Hepatocyte (in vitro differentiated cells): Measurements from ENCODE around the gene TMIE. TPM values are rescaled to one million over a fixed set of nuclear protein-coding genes. Genes with fewer than 3 reads are reported as not detected.
A peak's percentile ranks its signal among the peaks of the same experiment; 100 is the strongest.

Source experiments
- DNase-seq: peaks from one replicate; pipeline ENCODE4 v3.0.0-alpha.2; 2016; ENCODE audit warnings: low spot score
- H2AFZ ChIP-seq: fragments of 200-600 bp; sonication (generic); 2 replicates; pipeline ENCODE4 v1.6.0; 2016; ENCODE audit warnings: antibody characterized with exemption, mild to moderate bottlenecking
- H3K27ac ChIP-seq: fragments of 200-600 bp; sonication (generic); 2 replicates; pipeline ENCODE4 v1.5.1; 2016; ENCODE audit warnings: mild to moderate bottlenecking
- H3K27me3 ChIP-seq: fragments of 200-600 bp; sonication (generic); 2 replicates; pipeline ENCODE4 v1.6.1; 2016
- H3K36me3 ChIP-seq: fragments of 200-600 bp; sonication (generic); replicated peaks from 2 replicates; pipeline ENCODE4 v1.5.1; 2016; ENCODE audit warnings: low read depth; ENCODE audit not compliant: insufficient read depth
- H3K4me1 ChIP-seq: fragments of 200-600 bp; sonication (generic); 2 replicates; pipeline ENCODE4 v1.5.1; 2016; ENCODE audit warnings: mild to moderate bottlenecking, moderate library complexity; ENCODE audit not compliant: insufficient read depth
- H3K4me2 ChIP-seq: fragments of 200-600 bp; sonication (generic); 2 replicates; pipeline ENCODE4 v1.6.0; 2016
- H3K4me3 ChIP-seq: fragments of 200-600 bp; sonication (generic); 2 replicates; pipeline ENCODE4 v1.5.1; 2016; ENCODE audit warnings: mild to moderate bottlenecking
- H3K79me2 ChIP-seq: fragments of 200-600 bp; sonication (generic); 2 replicates; pipeline ENCODE4 v1.6.0; 2017; ENCODE audit warnings: mild to moderate bottlenecking
- H3K9me2 ChIP-seq: fragments of 200-600 bp; sonication (generic); replicated peaks from 2 replicates; pipeline ENCODE4 v1.6.0; 2017; ENCODE audit warnings: mild to moderate bottlenecking; ENCODE audit not compliant: insufficient read depth
- H3K9me3 ChIP-seq: fragments of 200-600 bp; sonication (generic); 2 replicates; pipeline ENCODE4 v1.5.1; 2016; ENCODE audit warnings: low read depth, mild to moderate bottlenecking
- H4K20me1 ChIP-seq: fragments of 200-600 bp; sonication (generic); 2 replicates; pipeline ENCODE4 v1.6.0; 2016; ENCODE audit warnings: mild to moderate bottlenecking; ENCODE audit not compliant: insufficient read depth, poor library complexity, severe bottlenecking
- EZH2 ChIP-seq: fragments of 200-600 bp; sonication (generic); IDR thresholded peaks from 2 replicates; pipeline ENCODE4 v1.6.1; 2016; ENCODE audit warnings: antibody characterized with exemption, mild to moderate bottlenecking, borderline replicate concordance
- EZH2phosphoT487 ChIP-seq: fragments of 200-600 bp; sonication (generic); IDR thresholded peaks from one replicate; pipeline ENCODE4 v1.6.1; 2018; ENCODE audit warnings: antibody characterized with exemption, mild to moderate bottlenecking, low read depth, moderate library complexity; ENCODE audit not compliant: unreplicated experiment, severe bottlenecking
- WGBS: methylation state at CpG from one replicate; pipeline ENCODE4 v1.1.6; 2016; ENCODE audit warnings: low lambda C conversion rate; ENCODE audit errors: missing lambda C conversion rate; 5-methylcytosine and 5-hydroxymethylcytosine counted together
- polyA plus RNA-seq: library from polyadenylated mRNA; unstranded; fragments of >200 nt; fragmentation: Nextera tagmentation; extraction: Ambion mirVana; gene quantifications from 2 replicates; pipeline ENCODE4 v1.2.1, GENCODE V29; 2016
- total RNA-seq: library from RNA; depleted of rRNA; stranded (reverse); fragments of >200 nt; gene quantifications from 2 replicates; pipeline ENCODE4 v1.2.3, GENCODE V29; 2014
- TF ChIP-seq, protein P1 (sequence below): fragments of 200-600 bp; sonication (generic); IDR thresholded peaks from 2 replicates; pipeline ENCODE4 v1.5.1; 2016; ENCODE audit warnings: antibody characterized with exemption, mild to moderate bottlenecking; ENCODE audit not compliant: poor library complexity

The TMIE gene
- total and polyA plus RNA-seq, 2 experiments from 2014 or later, result 0.37 to 0.51 TPM

DNA sequence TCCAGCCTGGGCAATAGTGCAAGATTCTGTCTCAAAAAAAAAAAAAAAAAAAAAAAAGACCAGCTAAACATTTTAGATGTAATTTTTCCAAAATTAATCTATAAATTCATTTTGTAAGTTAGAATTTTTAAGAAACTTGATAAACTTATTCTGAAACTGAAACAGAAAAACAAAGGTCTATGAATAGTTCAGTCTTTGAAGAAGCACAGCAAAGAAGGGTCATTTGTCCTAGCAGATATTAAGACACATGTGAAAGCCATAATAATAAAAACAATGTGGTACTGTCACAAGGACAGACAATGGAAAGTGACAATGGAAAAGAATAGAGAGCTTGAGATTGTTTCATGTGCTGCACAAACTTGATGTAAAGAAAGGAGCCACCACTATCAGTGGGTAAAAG lies 45.5 kb downstream of the TMIE start:
- Histone ChIP-seq H3K27ac (no peak overlapping the region), H3K4me3 (no peak overlapping the region), H2AFZ (no peak overlapping the region), H3K4me2 (no peak overlapping the region), H3K9me2 (no peaks in the 10 kb centered on the region), H4K20me1 (no peaks in the 10 kb centered on the region), H3K79me2 (no peaks in the 10 kb centered on the region), H3K36me3 (no peaks in the 10 kb centered on the region), H3K27me3 (no peaks in the 10 kb centered on the region), H3K9me3 (no peaks in the 10 kb centered on the region), H3K4me1 (no peaks in the 10 kb centered on the region)
- TF ChIP-seq EZH2phosphoT487, result no peak
- TF ChIP-seq, protein P1, sequence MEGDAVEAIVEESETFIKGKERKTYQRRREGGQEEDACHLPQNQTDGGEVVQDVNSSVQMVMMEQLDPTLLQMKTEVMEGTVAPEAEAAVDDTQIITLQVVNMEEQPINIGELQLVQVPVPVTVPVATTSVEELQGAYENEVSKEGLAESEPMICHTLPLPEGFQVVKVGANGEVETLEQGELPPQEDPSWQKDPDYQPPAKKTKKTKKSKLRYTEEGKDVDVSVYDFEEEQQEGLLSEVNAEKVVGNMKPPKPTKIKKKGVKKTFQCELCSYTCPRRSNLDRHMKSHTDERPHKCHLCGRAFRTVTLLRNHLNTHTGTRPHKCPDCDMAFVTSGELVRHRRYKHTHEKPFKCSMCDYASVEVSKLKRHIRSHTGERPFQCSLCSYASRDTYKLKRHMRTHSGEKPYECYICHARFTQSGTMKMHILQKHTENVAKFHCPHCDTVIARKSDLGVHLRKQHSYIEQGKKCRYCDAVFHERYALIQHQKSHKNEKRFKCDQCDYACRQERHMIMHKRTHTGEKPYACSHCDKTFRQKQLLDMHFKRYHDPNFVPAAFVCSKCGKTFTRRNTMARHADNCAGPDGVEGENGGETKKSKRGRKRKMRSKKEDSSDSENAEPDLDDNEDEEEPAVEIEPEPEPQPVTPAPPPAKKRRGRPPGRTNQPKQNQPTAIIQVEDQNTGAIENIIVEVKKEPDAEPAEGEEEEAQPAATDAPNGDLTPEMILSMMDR, result no peak
- no peak for TF ChIP-seq EZH2
- no peak for DNase-seq

DNA sequence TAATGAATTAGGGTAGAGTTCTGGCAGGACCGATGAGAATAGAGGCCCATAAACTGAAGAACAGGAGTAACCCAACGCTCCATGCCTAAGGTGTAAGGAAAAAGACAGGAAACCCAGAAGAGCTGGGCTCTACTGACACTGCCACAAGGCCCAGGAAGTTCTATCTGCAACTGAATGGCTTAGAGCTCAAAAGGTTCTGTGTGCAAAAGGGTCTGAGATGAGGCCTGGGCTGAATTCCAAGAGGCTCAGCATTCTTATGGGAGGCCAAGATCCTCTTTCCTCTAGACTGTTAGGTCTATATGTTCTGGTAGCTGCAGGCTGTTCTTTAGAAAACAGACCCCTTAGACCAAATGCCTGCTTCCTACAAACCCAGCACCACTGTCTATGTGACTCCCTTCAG lies 47.0 kb downstream of the TMIE start:
- TF ChIP-seq EZH2phosphoT487 (no peak), EZH2 (no peak)
- TF ChIP-seq, protein P1, result no peak
- Histone ChIP-seq H3K27me3 (no peaks in the 10 kb centered on the region), H3K36me3 (no peaks in the 10 kb centered on the region), H3K79me2 (no peaks in the 10 kb centered on the region), H2AFZ (no peak overlapping the region), H4K20me1 (no peaks in the 10 kb centered on the region), H3K9me2 (no peaks in the 10 kb centered on the region), H3K4me2 (no peak overlapping the region), H3K4me1 (no peaks in the 10 kb centered on the region), H3K9me3 (no peaks in the 10 kb centered on the region), H3K27ac (no peak overlapping the region), H3K4me3 (no peak overlapping the region)
- 92% methylated on average over 2 of the region's 2 CpGs for WGBS
- peak; percentile 6 for DNase-seq

DNA sequence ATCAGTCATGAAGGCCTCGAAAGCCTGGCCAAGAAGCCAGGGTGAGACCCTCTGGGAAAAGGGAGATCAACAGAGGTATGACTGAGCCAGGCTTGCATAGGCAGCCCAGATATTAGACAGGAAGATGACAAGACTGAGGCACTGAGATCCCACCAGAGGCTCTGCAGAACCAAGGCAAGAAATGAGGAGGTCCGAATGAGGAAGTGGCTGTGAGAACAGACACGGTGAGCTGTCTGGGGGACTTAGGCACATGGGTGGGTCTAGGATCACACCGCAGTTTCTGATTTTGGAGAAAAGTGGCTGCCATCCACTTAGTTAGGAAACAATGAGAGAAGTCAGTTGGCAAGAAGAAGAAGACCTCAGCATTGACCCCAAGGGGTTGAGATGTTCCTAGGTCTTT lies 47.9 kb downstream of the TMIE start:
- WGBS, result 93% methylated on average over 4 of the region's 4 CpGs
- DNase-seq, result no peak

More for the DNA sequence above, 47.9 kb downstream of the TMIE start:
- H3K9me2 ChIP-seq, result no peaks in the 10 kb centered on the region
- no peaks in the 10 kb centered on the region for H3K4me1 ChIP-seq
- no peaks in the 10 kb centered on the region for H4K20me1 ChIP-seq
- no peaks in the 10 kb centered on the region for H3K36me3 ChIP-seq
- no peaks in the 10 kb centered on the region for H3K27me3 ChIP-seq
- TF ChIP-seq, protein P1, result no peak
- no peak for TF ChIP-seq EZH2phosphoT487
- no peak for TF ChIP-seq EZH2
- no peak overlapping the region for H3K27ac ChIP-seq
- no peak overlapping the region for H2AFZ ChIP-seq
- H3K4me2 ChIP-seq, result no peak overlapping the region
- no peaks in the 10 kb centered on the region for H3K9me3 ChIP-seq
- H3K4me3 ChIP-seq, result no peak overlapping the region
- H3K79me2 ChIP-seq, result no peaks in the 10 kb centered on the region
